Stimulated activated CD8-positive, alpha-beta memory T cell treated with anti-CD3 and anti-CD28 coated beads, Interleukin-4, amount 100 ng/mL, for 4 hours (primary cell): ENCODE data around the gene SENP8.
A peak's percentile ranks its signal among the peaks of the same experiment; 100 is the strongest.
"Not testable (repeated sequence)": the region's sequence is repeated elsewhere in the genome, so short reads cannot be mapped to it uniquely, and the experiment has no call there.

Source experiments
- DNase-seq, 2 donors: peaks; one replicate each; pipeline ENCODE4 v3.0.0-alpha.2; 2020; ENCODE audit warnings: low read depth in 2 of 2, low spot score in 1 of 2

SENP8 gene

DNA sequence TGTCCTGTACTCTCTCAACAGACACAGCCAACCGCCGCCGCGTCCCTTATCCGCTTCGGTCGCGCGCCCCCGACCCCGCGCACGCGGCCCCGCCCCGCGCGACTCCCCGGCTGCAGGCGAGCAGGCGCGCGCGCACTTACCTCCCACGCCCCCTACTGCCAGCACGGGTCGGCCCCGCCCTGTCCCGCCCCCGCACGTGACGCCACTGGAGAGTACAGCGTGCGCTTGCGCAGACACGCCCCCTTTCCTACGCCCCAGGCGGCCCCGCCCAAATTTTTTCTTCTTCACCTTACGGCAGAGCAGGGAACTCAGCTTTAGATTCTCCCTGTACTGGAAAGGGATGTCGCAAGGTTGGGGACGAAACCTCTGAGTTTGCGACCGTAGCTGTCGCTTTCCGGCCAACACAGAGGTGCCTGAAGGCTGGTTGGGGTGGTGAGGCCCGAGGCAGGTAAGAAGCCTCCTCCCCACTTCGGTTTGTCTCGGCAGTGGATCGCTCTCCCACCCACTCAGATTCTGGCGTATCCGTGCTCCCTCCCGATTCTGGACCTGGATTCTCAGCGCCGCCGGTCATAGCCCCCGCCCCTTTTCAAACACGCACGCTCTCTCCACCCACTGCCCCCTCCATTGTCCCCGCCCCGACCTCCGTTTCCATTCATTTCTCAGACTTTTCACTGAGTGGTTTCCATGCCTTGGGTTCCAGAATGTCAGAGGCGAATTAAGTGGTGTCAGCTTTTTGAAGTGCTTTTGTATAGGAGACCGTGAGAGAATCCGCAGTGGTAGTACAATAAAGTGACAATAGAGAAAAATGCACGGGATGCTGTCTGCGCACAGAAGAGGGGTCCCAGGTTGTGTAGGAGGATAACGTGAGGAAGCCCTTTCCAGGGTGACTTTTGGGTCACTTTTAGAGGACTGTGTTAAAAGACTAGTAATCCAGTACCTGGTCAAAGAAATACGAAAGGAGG lies at the start of gene SENP8, which contains the start of gene MYO9A:
Gene SENP8 (plus strand): TSS at position 387 of the 962 bp plus-strand sequence. CDS start 21,221 bp downstream, outside the sequence.
Gene MYO9A (minus strand): TSS at position 134 of the 962 bp plus-strand sequence. CDS start 71,587 bp downstream, outside the sequence.
- DNase-seq, result peak; percentile 98 to 99

DNA sequence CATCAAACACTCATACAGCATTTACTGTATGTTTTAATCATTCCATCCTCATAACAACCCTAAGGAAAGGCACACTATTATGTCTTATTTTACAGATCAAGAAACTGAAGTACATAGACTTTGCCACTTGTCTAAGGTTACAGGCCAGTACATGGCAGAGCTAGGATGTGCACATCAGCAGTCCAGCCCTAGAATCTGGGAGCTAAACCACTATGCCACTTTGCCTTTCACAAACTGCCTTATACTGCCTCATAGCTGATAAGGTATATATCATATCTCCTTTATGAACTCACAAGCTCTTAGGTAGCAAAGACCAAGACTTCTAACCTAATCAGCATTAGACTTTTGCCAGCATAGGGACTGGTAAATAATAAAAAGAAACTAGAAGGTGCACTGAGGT lies 49.3 kb upstream of the SENP8 start:
- DNase-seq, result no peak

DNA sequence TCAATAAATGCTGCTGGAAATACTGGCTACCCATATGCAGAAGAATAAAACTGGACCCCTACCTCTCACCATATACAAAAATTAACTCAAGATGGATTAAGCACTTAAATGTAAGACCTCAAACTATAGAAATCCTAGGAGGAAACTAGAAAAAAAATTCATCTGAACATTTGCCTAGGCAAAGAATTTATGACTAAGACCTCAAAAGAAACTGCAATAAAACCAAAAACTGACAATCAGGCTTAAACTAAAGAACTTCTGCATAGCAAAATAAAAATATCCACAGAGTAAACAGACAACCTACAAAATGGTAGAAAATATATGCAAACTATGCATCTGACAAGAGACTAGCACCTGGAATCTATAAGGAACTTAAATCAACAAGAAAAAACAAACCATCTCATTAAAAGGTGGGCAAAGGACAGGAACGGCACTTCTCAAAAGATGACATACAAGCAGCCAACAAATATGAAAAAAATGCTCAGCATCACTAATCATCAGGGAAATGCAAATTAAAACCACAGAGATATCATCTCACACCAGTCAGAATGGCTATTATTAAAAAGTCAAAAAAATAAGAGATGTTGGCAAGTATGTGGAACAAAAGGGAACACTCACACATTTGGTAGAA lies 47.3 kb upstream of the SENP8 start:
- DNase-seq, result no peak

DNA sequence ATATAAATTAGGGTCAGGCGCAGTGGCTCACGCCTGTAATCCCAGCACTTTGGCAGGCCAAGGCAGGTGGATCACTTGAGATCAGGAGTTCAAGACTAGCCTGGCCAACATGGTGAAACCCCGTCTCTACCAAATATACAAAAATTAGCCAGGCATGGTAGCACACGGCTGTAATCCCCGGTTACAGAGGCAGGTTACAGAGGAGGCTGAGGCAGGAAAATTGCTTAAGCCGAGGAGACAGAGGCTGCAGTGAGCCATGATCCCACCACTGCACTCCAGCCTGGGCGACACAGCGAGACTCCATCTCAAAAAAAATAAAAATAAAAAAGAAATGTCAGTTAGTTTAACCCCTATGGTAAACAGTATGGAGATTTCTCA lies 46.8 kb upstream of the SENP8 start:
- not testable (repeated sequence) for DNase-seq

DNA sequence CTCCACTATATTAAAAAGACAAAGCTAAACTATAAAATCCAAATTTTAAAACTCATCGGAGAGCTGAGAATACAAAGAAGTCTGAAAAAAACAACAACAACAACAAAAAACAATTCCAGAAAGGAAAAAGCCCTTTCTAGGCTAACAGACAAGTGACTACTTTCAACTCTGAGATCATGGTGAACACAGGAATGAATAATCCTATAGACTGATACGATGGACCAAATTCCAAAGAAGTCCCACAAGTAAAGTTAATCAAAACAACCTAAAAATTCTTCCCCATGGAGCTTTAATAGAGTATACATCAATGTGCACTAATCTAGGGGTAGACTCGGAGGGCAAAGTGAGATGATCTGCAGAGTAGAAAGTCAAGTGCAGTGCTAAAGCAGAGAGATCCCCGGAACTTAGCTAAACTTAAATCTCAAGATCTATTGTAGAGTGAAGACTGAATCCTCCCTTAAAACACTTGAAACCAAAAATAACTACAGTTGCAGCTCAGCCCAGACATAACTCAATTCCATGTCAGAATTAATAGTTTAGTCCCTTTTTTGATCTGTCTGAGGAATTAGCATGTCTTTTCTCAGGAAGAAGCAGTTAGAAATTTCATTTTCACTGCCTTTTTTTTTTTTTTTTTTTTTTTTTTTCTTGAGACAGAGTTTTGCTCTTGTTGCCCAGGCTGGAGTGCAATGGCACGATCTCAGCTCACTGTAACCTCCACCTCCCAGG lies 43.7 kb upstream of the SENP8 start:
- no peak for DNase-seq

DNA sequence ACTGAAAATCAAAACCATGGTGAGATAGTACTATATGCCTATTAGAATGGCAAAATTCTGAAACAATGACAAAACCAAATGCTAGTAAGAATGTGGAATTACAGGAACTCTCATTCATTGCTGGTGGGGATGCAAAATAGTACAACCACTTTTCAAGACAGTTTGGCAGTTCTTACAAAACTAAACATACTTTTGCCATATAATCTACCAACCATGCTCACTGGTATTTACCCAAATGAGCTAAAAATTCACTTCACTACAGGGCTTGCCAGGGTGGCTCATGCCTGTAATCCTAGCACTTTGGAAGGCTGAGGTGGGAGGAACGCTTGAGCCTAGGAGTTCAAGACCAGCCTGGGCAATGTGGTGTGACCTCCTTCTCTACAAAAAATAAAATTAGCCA lies 40.3 kb upstream of the SENP8 start:
- no peak for DNase-seq

DNA sequence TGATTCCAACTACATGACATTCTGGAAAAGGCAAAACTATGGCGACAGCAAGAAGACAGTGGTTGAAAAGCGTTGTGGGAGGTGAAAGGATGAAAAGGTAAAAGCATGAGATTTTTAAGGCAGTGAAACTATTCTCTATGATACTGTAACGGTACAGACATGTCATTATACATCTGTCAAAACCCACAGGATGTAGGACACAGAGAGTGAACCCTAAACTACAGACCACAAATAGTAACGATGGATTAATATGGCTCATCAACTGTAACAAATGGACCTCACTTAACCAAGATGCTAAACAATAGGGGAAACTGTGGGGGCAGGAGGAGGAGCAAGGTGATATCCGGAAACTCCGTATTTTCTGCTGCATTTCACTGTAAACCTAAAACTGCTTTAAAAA lies 39.3 kb upstream of the SENP8 start:
- no peak for DNase-seq

DNA sequence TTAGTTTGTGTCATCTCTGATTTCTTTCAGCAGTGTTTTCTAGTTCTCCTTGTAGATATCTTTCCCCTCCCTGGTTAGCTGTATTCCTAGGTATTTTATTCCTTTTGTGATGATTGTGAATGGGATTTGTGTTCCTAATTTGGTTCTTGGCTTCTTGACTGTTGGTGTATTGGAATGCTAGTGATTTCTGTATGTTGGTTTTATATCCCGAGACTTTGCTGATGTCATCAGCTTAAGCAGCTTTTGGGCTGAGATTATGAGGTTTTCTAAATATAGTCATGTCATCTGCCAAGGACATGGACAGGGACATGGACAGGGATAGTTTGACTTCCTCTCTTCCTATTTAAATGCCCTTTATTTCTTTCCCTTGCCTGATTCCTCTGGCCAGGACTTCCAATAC lies 36.0 kb upstream of the SENP8 start:
- DNase-seq, result no peak

DNA sequence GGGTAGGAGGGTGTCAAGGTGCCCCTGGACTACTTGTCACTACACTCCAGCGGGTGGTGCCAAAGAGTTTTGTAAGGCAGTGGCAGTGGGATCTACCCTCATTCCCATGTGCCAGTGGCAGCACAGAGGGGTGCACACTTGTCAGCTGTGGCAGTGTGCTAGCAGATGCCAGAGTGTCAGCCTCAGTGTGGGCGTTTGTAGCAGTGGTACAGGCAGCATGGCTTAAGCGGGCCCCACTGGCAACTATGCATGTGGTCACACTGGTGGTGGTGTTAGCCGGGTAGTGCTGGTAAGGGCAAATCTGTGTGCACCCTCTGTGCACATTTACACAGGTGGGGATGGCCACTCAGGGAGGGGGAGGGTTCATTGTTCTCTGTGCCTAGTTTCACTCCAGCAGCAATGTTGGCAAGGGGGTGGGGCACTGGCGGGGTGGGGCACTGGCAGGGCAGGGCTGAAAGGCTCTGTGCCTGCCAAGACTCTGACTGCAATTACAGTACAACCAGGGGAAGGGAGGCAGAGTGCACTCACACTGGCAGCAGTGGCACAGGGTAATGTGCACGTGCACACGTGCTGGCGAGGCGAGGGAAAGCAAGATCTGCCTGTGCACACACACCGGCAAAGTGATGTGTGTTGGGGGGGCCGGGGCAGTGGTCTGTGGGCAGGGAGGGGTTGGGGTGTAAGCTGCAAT lies 32.0 kb upstream of the SENP8 start:
- DNase-seq, result no peak

DNA sequence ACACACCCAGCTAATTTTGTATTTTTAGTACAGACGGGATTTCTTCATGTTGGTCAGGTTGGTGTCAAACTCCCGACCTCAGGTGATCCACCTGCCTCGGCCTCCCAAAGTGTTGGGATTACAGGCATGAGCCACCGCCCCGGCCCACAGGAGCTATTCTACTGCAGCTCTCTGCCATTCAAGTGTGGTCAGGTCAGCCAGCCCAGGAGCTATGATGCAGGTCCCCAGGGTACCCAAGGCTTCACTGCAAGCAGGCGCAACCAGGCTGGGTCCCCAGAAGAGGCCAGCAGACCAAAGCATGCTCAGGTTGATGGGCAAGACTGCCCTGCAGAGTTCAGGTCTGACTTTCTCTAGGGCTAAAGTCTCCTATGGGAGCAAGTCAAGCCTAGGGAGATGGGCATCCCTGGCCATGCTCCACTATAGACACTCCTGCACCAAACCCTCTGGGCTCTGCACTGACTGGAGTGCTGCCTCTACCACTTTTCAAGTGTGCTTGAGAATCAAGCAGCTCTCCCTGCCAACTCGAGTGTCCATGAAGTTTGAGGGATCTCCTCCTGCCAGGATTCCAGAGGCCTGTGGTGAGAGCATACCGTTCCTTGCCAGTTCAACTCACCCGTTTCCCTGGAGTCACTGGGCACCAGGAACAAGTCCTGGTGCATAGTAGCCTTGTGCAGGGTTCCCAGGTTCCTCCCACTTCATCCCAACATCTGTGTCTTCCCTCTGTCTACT lies 31.1 kb upstream of the SENP8 start:
- DNase-seq, result no peak

DNA sequence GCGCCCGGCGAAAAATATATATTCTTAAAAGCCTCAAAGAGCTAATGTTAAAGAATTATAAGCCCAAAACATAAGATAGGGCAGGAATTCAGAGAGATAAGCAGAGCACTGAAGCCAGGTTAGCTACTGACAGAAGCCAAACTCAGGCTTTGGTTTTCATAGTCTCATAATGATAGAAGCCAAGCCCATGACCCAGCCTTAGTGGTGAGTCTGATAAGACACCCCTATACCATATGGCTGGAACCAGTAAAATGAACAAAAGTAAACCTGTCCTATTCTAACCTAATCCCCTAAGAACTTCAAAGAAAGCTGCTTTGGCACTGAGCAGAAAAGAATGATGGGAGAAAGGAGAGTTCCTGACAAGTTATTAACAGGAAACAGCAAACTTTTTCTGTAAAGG lies 26.2 kb upstream of the SENP8 start:
- no peak for DNase-seq

DNA sequence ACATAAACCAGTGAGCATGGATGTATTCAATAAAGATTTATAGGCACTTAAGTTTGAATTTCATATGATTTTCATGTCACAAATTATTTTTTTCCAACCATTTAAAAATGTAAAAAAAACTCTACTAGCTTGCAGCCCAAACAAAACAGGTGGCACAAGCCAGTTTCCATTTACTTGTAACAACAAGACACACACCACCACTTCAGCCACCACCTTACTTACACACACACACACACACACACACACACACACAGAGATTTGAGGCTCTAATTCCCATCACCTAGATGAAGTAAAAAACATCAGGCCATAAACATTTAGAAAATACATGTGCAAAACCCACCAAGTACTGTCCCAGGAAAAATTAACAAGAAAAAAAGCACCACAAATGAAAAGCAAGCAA lies 25.5 kb upstream of the SENP8 start:
- DNase-seq, result no peak

DNA sequence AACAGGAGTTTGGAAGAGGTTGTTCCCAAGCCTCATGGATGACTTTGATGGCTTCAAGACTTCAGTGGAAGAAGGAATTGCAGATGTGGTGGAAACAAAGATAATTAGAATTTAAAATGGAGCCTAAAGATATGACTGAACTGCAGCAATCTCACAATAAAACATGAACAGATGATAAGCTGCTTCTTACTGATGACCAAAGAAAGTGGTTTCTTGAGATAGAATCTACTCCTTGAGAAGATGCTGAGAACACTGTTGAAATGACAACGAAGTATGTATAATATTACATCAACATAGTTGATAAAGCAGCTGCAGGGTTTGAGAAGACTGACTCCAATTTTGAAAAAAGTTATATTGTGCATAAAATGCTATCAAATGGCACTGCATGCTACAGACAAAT lies 21.4 kb upstream of the SENP8 start:
- DNase-seq, result no peak

DNA sequence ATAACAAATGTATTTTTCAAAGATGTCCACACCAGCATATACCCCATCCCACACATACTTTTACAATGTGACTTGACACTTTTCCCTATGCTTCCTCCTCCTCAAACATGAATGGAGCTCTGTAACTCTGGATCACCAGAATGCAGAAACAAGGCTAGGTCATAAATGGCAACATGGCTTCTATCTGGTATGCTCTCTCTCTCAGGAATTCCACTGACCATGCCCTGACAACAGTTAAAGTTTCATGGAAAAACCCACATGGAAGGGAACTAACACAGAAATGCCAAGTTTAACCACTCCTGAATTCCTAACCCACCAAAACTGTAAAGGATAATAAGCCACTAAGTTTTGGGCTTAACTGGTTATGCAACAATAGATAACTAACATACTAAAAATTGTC lies 20.2 kb upstream of the SENP8 start:
- no peak for DNase-seq

DNA sequence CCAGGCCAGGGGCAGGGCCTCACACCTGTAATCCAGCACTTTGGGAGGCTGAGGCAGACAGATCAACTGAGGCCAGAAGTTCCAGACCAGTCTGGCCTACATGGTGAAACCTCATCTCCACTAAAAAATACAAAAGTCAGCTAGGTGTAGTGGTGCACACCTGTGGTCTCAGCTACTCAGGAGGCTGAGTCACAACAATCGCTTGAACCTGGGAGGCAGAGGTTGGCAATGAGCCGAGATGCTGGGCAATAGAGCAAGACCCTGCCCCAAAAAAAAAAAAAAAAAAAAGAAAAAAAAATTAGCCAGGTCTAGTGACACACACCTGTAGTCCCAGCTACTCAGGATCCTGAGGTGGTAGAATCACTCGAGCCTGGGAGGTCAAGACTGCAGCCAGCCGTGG lies 19.0 kb upstream of the SENP8 start:
- no peak for DNase-seq

DNA sequence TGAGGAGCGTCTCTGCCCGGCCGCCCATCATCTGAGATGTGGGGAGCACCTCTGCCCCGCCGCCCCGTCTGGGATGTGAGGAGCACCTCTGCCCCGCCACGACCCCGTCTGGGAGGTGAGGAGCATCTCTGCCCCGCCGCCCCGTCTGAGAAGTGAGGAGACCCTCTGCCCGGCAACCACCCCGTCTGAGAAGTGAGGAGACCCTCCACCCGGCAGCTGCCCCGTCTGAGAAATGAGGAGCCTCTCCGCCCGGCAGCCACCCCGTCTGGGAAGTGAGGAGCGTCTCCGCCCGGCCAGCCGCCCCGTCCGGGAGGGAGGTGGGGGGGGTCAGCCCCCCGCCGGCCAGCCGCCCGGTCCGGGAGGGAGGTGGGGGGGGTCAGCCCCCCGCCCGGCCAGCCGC lies 17.7 kb upstream of the SENP8 start:
- not testable (repeated sequence) for DNase-seq

DNA sequence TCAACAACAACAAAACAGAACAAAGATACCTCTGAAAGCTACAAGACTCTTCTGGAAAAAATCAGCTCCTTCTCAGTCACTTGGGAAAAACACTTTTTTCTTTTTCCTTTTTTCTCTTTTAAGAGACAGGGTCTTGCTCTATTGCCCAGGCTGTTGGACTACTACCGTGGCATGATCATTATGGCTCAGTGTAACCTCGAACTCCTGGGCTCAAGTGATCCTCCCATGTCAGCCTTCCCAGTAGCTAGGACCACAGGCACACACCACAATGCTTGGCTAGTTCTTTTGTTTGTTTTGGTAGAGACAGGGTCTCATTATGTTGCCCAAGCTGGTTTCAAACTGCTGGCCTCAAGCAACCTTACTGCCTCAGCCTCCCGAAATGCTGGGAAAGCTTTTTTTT lies 13.1 kb upstream of the SENP8 start:
- no peak for DNase-seq

DNA sequence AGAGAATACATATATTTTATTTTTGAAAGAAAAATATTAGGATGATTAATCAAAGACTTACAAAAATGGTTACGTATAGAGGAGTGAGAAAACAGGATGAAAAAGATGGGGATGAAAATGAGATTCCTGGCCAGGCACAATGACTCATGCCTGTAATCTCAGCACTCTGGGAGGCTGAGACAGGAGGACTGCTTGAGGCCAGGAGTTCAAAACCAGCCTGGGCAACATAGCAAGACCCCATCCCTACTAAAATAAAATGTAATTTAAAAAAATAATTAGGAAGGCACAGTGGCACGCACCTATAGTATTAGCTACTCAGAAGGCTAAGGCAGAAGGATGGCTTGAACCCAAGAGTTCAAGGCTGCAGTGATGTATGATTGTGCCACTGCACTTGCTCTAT lies 12.1 kb upstream of the SENP8 start:
- no peak for DNase-seq

DNA sequence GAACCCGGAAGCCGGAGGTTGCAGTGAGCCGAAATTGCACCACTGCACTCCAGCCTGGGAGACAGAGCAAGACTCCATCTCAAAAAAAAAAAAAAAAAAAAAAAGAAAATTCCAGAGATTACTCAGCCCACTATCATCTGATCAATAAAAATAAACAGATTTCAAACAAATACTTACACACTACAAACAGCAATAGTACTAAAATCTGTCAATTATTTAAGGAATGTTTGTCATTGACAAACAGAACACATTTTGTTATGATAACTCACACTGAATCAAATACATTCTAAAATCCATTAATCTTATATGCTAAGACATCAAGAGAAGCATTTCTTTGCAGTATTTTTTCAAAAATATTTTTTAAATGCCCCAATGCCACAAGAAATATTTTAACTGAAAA lies 7.8 kb upstream of the SENP8 start:
- DNase-seq, result no peak

DNA sequence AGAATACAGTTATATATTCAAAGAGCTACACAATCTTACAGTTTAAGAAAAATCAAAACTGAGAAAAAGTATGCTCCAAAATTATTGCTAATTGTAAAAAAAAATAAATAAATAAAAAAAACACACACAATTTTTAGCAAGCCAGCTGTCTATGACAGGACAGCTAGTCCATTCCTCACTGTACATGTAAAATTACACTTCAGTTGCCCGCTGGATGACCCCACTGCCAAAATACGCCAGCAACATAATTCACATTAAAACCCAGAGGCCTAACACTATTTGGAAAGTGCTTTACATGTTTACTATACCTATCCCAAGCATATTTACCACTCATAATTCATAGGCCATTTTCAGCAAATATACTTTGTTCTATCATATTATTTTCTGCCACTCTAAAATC lies 6.1 kb upstream of the SENP8 start:
- no peak for DNase-seq

DNA sequence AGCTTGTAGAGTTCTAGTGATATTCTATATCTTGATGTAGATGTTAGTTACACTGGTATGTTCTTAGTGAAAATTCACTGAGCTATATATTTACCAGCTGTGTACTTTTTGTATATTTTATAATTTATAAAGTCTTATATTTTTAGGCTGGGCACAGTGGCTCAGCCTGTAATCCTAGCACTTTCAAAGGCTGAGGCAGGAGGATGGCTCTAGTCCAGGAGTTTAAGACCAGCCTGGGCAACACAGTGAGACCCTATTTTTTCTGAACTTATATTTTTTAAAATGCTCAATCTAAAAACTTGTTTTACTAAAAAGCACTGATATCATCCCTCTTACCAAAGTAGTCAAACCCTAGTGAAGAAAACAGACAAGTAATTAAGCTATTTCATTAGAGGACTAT lies 5.4 kb upstream of the SENP8 start:
- DNase-seq, result no peak
